GM18861 (cell line): ENCODE measurements around the gene HOXA11.
A peak's percentile ranks its signal among the peaks of the same experiment; 100 is the strongest.

ENCODE experiments used
- ATAC-seq: cut with Tn5 transposase; IDR thresholded peaks from one replicate; pipeline ENCODE4 v1.9.1; 2021; ENCODE audit not compliant: unreplicated experiment

HOXA11 gene

DNA sequence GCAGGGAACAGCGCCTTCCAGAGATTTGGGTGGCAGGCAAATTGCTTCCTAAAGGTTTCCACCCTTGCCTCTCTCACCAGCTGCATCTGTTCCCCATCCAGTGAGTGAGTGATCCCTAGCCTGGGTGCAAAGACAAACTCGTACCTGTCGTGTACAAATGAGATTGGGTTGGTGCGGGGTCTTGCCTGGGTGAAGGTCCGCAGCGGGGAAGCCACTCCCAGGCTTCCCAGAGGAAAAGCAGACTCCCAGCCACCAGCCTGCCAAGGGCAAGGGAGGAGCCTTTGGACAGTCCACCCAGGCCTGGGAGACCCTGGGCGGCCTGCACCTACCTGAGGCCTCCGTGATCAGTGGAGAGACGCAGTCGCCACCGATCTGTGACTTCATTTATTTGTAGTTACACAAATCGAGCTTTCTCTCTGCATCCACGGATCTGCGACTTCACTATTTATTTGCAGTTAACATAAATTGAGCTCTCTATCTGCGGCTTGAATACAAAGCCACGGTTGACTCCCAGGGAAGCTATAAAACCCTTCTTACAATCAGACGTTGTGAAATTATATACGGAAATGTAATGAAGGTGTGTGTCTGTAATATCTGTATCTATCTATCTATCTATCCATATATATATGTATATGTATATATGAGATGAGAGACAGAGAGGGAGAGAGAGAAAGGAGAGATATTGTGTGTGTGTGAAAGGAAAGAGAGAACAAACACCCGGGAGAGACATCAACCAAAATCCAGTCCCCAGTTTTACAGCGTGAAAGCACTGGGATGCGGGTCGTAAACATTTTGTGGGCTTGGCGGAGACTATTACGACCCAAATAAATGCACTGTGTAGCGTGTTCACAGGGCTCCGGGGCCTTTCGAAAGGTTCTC is 25.5 kb downstream of the HOXA11 start:
- ATAC-seq, result no peak

DNA sequence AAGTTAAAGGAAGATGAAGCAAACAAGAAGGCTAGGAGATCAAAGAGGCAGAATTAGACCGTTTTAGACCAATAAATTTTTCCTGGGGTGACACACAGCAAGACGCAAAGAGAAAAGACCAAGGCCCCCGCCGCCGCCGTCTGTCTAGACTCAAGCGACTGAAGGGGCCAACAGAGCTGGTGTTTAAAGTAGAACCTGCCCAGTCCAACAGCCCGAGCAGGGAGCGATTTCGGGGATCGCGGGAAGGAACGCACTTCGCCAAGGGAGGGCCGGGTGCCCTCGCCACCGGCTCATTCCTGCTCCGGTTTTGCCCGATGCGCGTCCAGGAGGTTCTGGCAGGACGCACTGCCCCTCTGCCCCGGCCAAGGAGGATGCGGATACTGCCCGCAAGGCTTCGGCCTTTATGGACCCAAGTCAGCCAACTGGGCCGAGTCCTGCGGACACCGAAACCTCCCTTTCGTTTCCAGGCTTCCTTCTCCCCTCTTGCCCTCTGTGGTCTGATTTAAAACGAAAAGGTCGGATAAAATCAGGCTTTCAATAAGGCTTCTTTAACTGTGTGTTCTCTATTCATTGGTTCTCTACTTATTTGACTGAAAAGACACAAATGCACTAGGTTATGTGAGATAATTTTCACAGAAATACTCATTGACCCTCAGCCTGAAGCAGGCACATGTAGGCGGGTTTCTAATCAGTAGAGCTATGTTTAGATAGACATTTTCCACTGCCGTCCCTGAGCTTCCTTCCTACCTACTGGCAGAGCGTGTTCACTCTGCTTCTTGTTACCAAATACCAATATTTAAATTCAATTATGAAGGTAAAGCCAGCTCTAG is 26.4 kb downstream of the HOXA11 start:
- ATAC-seq, result no peak

DNA sequence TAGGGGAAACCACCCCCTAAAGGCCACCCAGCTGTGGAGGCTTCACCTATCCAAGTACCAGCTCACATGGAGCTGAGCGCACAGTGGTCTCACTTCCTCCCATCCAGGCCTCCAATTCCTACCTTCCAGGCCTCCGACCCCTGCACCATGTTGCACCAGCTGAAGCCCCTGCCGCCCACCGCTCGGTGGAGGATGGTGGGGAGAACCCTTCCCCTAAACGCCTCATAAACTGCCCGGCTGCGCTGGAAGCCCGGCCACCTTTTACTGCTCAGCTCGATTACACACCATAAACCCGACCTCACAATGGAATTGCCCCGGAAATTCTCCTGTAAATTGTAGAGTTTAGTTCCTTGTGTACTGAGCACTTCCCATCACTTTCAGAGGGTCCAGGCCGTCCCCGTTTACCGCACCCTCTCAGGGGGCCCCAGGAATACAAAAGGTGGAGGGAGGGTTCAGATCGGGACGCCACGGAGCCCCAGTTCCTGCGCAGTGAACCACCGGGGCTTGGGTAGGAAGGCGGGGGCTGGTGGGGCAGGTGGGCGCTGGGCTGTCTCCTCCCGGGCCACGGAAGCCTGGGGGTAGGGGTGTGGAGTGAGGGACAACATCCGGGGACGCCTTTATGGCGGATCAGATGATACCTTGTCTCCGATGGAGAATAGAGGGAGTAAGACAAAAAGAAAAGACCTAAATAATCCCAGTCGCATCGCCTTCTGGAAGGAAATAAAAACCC is 27.2 kb downstream of the HOXA11 start:
- ATAC-seq, result no peak

DNA sequence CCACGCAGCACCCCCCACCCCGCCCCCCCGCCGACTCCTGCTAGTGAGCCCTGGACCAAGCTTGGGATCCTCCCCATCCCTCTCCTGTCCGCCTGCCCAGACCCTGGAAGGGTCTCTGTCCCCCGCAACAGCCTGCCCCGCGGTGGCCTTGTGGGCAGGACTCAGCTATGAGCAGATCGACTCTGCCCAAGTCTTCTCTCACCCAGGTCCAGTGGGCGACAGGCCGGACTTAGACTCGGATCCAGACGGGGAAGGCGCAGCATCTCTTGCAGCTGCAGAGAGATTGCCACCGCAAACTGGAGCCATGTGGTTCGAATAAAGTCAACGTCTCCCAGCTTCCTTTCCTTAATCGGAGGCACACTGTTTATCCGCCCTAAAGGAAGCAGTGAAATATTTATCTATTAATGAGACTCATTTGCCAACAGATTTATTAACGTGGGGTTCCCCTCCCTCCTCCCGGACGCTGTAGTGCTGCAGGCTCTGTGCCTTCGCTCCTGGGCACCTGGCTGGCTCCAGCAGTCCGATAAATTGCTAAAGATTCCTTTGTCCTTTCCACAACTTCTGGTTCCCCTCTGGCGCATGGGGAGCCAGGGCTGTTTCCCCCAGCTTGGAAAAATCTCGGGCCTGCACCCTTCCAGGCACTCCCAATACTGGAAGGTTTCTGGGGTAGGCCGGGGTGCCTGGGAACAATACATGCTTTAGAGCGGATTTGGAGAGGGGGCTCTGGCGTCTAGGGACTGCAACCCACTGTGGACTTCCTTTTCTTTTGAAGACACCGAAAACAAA is 27.9 kb downstream of the HOXA11 start:
- ATAC-seq, result no peak

DNA sequence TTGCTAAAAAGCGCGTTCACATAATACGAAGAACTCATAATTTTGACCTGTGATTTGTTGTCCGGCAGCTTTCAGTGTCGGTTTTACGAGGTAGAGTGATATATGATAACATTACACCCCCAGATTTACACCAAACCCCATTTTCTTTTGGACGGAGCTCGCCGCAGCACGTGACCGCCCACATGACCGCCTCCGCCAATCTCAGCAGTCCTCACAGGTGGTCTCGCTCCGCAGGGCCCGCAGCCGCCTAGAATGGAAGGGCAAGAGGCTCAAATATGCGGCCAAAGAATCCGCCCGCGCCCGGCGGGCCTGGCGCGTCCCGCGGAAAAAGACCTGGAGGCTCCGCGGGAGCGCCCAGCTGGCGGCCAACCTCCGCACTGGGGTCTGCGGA is 28.5 kb downstream of the HOXA11 start, which contains the start of gene HOXA7:
Gene HOXA7, minus strand, starts transcription at position 168 of the 391 bp plus-strand sequence. Its CDS starts 130 bp downstream, at position 38.
- no peak for ATAC-seq

DNA sequence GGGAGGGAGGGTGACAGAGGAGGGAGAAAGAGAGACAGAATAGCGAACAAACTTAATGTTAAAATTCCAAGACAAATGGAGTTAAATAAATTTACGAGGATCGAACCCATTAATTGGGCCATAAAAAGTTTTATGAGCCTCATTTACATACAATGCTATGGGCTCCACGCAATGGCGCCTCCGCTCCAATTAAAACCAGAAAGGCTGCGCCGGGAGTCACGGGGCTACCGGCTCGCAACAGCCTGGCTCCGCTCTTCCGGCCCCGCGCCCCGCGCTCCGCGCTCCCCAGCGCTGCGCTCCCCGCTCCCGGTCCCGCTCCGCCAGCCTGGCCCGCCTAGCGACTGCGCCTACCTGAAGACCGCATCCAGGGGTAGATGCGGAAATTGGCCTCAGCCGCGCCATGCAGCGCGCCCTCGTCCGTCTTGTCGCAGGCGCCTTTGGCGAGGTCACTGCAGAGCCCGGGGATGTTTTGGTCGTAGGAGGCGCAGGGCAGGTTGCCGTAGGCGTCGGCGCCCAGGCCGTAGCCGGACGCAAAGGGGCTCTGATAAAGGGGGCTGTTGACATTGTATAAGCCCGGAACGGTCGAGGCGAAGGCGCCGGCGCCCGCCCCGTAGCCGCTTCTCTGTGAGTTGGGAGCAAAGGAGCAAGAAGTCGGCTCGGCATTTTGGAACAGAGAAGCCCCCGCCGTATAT is 29.1 kb downstream of the HOXA11 start:
- no peak for ATAC-seq

DNA sequence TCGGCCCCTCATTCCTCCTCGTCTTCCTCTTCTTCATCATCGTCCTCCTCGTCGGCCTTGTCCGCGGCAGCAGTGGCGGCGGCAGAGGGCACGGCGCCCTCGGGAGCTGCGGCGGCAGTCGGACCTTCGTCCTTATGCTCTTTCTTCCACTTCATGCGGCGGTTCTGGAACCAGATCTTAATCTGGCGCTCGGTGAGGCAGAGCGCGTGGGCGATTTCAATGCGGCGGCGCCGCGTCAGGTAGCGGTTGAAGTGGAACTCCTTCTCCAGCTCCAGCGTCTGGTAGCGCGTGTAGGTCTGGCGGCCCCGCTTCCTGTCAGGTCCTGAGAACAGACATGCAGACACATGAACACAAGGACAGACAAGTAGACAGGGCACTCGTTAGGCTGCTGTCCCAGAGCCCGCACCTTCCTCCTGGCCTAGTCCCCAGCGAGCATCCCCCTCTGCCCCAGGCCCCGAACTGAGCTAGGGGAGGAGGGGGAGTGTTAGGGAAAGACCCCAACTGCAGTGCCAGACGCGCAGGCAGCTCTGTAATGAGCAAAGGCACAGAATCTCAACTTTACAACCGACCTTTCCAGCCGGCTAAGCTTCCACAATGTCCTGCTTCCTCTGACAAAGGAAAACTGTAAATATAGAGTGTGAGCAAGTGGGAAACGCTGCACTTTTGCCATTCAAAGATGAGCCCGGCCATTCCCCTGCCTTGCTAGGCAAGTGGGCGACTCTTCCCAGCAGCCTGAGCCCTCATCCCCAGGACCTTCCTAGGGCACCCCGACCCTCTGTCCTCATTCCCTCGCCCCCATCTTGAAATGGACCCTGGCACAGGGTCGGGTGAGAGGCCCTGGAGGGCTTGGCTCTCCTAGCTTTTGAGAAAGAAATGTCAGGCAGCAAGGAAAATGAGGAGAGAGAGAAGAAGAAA is 29.9 kb downstream of the HOXA11 start:
- no peak for ATAC-seq

DNA sequence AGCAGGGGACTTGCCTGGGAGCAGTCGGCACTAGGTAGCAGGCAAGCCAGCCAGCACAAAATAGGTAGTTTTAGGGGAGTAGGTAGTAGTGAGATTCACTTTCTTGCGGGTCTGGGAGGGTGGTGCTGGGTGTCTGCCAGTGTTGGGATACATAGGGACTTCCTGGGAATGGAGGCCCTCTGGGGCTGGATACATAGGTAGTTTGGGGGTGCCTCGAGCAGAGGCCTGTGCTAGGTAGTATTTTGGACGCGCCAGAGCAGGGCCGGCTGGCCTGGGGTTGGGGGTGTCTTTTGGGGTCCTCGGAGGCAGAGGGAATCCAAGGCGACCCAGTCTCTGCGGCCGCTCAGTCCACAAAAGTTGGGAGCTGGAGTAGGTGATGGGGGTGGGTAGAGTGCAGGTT is 30.7 kb downstream of the HOXA11 start:
- ATAC-seq, result no peak

DNA sequence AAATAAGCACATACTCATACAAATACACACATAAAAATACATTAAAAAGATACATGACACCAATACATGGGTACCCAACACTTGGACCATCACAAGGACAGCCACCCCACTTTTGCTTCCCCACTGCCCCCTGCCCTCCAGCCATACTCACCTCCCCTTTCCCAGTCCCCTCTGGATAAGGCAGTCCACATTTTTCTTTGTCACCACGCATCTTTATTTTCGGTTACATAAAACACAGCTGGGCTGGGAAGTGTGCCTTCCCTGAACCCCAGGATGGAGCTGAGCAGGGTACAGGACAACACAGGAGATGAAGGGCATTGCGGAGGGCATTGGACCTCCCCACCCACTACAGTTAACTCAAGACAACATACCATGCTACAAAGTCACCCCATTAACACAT is 31.5 kb downstream of the HOXA11 start:
- ATAC-seq, result no peak

DNA sequence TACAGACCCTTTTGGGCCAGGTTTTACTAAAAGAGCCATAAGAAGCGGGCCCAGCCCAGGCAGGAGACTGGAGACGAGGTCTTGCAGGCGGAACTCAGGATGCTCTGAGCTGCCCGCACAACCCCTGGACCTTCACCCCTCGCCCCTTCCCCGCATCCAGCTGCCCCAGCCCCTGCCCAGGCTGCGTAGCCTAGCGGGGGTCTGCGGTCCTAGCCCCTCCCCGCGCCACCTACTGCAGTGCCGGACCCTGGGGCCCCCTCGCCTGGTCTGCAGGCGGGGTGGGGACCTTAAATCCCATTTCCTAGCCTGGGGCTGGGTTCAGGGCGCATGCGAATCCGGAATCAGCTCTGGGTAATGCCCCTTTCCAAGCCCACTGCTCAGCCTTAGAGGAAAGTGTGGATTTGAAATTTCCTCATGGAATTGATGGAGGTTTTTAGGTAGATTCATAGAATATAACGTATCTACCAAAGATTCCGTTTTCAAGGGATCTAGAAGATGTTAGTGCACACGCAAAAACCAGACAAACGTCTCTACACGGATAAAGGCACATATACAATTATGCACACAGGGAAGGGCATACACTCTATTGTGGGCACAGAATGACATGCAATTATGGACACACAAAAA is 32.1 kb downstream of the HOXA11 start:
- ATAC-seq, result no peak

DNA sequence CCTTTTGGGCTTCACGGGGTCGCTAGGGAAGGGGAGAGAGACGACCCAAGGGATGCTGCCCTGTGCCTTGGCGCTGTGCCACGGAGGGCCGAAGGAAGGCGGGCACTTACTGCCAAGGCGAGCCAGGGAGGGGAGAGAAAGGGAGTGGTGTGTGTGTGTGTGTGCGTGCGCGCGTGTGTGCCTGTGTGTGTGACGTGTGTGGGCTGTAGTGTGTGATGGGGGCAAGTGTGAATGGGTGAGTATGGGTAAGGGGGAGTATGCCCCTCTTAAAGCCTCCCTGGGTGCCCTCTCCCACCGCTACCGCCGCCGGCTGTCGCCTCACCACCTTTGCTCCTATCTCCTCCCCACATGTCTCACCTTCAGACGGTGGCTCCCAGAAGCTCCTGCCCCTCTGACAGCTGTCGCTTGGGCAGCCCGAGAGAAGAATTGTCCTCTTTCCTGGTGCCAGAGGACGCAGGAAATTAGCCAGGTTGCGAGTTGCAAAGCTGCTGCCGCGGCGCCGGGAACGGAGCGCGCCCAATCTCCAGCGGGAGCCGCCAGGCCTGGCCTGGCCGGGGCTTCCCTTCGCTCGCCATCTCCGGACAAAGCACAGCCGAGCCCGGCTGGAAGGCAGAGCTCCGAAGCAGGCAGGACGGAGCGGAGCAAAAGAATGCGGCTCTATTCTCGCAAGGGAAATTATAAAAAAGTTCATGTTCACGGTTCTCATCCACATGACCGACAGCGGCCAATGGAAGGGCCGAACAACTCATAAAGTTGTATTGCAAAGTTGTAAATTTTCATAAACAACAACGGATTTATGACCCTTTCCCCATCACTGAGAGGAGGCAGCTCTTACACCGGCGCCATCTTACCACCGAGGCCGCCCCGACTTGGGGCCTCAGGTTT is 32.9 kb downstream of the HOXA11 start, which contains the start of gene HOXA3:
Gene HOXA3, minus strand, starts transcription at position 653 of the 885 bp plus-strand sequence. CDS start 41,943 bp downstream, outside the sequence.
- ATAC-seq, result no peak

DNA sequence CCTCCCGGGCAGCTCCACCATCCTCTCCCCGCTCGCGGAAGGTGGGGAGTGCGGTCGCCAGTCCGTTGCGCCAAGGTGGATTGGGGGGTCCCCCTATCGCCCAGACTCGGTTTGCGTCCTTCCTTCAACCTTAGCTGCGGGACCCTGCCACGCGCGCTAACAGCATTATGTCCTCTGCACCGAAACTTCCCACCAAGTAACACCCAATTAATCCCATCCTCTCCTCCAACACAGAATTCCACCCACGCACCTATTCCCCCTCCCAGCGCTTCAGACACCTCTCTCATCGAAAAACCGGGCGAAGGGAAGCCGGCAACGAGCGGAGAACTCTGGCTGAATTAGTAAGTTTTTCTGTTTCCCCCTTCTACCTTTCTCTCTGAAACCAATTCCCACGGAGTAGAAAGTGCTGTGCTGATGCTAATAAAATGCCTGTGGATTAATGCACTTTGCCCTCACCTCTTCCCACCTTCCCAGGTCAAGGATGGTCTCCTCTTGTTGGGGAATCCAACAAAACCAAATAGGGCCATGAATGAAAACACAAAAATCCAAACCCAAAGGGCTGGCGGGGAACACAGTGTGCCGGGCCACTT is 33.6 kb downstream of the HOXA11 start:
- ATAC-seq, result no peak

DNA sequence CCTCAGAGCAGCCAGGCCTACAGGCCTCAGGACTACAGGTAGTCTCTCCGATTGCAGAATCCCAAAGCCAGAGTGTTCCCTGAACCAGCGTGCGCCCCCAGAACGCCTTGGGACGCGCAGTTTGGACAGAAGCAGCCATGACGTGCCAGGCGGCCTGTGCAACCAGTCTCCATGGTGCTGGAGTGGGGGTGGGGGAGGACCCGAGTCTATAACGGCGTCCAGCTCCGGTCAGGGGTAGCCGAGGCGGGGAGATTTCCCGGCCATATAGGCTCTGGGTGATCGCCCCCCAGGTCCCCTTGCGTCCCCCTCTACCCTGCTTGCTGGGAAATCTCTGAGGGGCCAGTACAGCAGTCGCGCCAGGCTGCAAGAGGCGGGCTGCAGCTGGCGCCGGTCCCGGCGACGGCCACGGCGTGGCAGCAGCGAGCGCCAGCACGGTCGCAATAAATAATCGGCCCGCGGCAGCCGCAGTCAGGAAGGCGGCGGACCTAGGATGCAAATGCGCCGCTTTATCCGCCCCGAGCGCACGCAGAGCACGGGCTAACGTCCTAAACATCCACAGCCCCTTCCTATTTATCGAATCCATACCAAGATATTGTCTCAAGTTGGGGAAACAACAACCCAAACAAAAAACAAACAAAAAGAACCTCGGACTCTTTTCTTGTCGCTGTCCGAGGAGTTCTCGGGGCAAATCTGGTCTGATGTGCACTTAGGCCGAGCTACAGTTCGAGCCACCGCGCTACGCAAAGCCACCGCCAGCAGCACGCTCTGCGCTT is 34.3 kb downstream of the HOXA11 start:
- peak; percentile 73 for ATAC-seq

DNA sequence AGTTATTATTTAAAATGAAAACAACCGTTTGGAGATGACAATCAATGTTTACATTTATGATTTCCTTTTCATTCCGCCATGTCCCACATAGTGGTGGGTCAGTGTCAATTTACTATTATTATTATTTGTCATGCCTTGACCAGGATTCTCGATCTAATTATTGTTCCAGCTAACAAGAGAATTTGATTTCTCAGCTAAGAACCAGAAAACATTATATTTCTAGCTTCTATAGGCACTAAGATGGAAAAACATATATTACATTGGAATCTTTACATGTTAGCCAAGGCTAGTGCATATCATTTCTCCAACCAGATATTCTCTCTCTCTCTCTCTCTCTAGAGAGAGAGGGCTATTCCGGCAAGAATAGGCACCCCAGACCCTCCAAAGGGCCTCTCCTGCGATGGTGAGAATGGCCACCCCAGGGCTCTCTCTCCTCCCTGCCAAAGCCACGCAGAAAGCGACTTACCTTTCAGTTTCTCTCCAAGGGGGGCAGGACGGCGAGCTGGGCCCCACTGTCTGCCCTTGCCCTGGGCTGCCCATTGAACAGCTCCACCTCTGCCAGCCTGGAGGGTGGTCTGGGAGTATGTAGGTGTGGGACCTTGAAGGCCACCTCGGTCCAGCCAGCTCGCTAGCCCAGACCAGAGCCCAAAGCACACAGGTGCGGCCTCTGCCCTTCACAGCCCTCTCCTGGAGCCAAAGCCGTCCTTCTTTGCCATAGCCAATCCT is 35.0 kb downstream of the HOXA11 start:
- ATAC-seq, result no peak
